Measurements from ENCODE around the gene SPDYE16.
"Not testable (repeated sequence)": the region's sequence is repeated elsewhere in the genome, so short reads cannot be mapped to it uniquely, and the experiment has no call there.

The SPDYE16 gene

GRCh38 chr7:76502224-76502623, 40.9 kb downstream of the SPDYE16 start:
- H3K9me3 ChIP-seq (ENCODE audit: control insufficient read depth in 2 of 2, low read length in 2 of 2); H3K4me1 ChIP-seq (ENCODE audit: control insufficient read depth, insufficient read depth, low read length); H3K9ac ChIP-seq (ENCODE audit: low read length in 2 of 2); H3K36me3 ChIP-seq (ENCODE audit: control insufficient read depth in 2 of 2, insufficient read depth in 2 of 2, low read length in 2 of 2); H3K27me3 ChIP-seq (ENCODE audit: control insufficient read depth in 1 of 2, insufficient read depth in 2 of 2, low read length in 2 of 2); H3K4me3 ChIP-seq (ENCODE audit: low read length in 2 of 2); H3K27ac ChIP-seq (ENCODE audit: low read length): not testable (repeated sequence)

GRCh38 chr7:76499924-76500241, 43.2 kb downstream of the SPDYE16 start:
- H3K27ac ChIP-seq (ENCODE audit: low read length); H3K9ac ChIP-seq (ENCODE audit: low read length in 2 of 2); H3K9me3 ChIP-seq (ENCODE audit: control insufficient read depth in 2 of 2, low read length in 2 of 2); H3K4me1 ChIP-seq (ENCODE audit: control insufficient read depth, insufficient read depth, low read length); H3K27me3 ChIP-seq (ENCODE audit: control insufficient read depth in 1 of 2, insufficient read depth in 2 of 2, low read length in 2 of 2); H3K4me3 ChIP-seq (ENCODE audit: low read length in 2 of 2); H3K36me3 ChIP-seq (ENCODE audit: control insufficient read depth in 2 of 2, insufficient read depth in 2 of 2, low read length in 2 of 2): not testable (repeated sequence)

- H3K4me3 ChIP-seq (ENCODE audit: low read length in 2 of 2); H3K9ac ChIP-seq (ENCODE audit: low read length in 2 of 2); H3K4me1 ChIP-seq (ENCODE audit: control insufficient read depth, insufficient read depth, low read length); H3K36me3 ChIP-seq (ENCODE audit: control insufficient read depth in 2 of 2, insufficient read depth in 2 of 2, low read length in 2 of 2); H3K9me3 ChIP-seq (ENCODE audit: control insufficient read depth in 2 of 2, low read length in 2 of 2); H3K27me3 ChIP-seq (ENCODE audit: control insufficient read depth in 1 of 2, insufficient read depth in 2 of 2, low read length in 2 of 2); H3K27ac ChIP-seq (ENCODE audit: low read length): not testable (repeated sequence)
Observed at GRCh38 chr7:76499201-76499923, 43.7 kb downstream of the SPDYE16 start.

GRCh38 chr7:76498583-76499200, 44.4 kb downstream of the SPDYE16 start:
- not testable (repeated sequence) for H3K27ac ChIP-seq (ENCODE audit: low read length); H3K4me1 ChIP-seq (ENCODE audit: control insufficient read depth, insufficient read depth, low read length); H3K9me3 ChIP-seq (ENCODE audit: control insufficient read depth in 2 of 2, low read length in 2 of 2); H3K27me3 ChIP-seq (ENCODE audit: control insufficient read depth in 1 of 2, insufficient read depth in 2 of 2, low read length in 2 of 2); H3K9ac ChIP-seq (ENCODE audit: low read length in 2 of 2); H3K4me3 ChIP-seq (ENCODE audit: low read length in 2 of 2); H3K36me3 ChIP-seq (ENCODE audit: control insufficient read depth in 2 of 2, insufficient read depth in 2 of 2, low read length in 2 of 2)

GRCh38 chr7:76497918-76498582, 45.0 kb downstream of the SPDYE16 start:
- not testable (repeated sequence) for H3K9me3 ChIP-seq (ENCODE audit: control insufficient read depth in 2 of 2, low read length in 2 of 2); H3K9ac ChIP-seq (ENCODE audit: low read length in 2 of 2); H3K27ac ChIP-seq (ENCODE audit: low read length); H3K27me3 ChIP-seq (ENCODE audit: control insufficient read depth in 1 of 2, insufficient read depth in 2 of 2, low read length in 2 of 2); H3K36me3 ChIP-seq (ENCODE audit: control insufficient read depth in 2 of 2, insufficient read depth in 2 of 2, low read length in 2 of 2); H3K4me3 ChIP-seq (ENCODE audit: low read length in 2 of 2); H3K4me1 ChIP-seq (ENCODE audit: control insufficient read depth, insufficient read depth, low read length)

GRCh38 chr7:76495717-76496116, 47.4 kb downstream of the SPDYE16 start:
- H3K36me3 ChIP-seq (ENCODE audit: control insufficient read depth in 2 of 2, insufficient read depth in 2 of 2, low read length in 2 of 2); H3K4me1 ChIP-seq (ENCODE audit: control insufficient read depth, insufficient read depth, low read length); H3K27me3 ChIP-seq (ENCODE audit: control insufficient read depth in 1 of 2, insufficient read depth in 2 of 2, low read length in 2 of 2); H3K4me3 ChIP-seq (ENCODE audit: low read length in 2 of 2); H3K9me3 ChIP-seq (ENCODE audit: control insufficient read depth in 2 of 2, low read length in 2 of 2); H3K27ac ChIP-seq (ENCODE audit: low read length); H3K9ac ChIP-seq (ENCODE audit: low read length in 2 of 2): not testable (repeated sequence)

- not testable (repeated sequence) for H3K27ac ChIP-seq (ENCODE audit: low read length); H3K4me1 ChIP-seq (ENCODE audit: control insufficient read depth, insufficient read depth, low read length); H3K27me3 ChIP-seq (ENCODE audit: control insufficient read depth in 1 of 2, insufficient read depth in 2 of 2, low read length in 2 of 2); H3K9me3 ChIP-seq (ENCODE audit: control insufficient read depth in 2 of 2, low read length in 2 of 2); H3K4me3 ChIP-seq (ENCODE audit: low read length in 2 of 2); H3K36me3 ChIP-seq (ENCODE audit: control insufficient read depth in 2 of 2, insufficient read depth in 2 of 2, low read length in 2 of 2); H3K9ac ChIP-seq (ENCODE audit: low read length in 2 of 2)
Observed at GRCh38 chr7:76492139-76492538, 51.0 kb downstream of the SPDYE16 start.

- not testable (repeated sequence) for H3K9ac ChIP-seq (ENCODE audit: low read length in 2 of 2); H3K4me3 ChIP-seq (ENCODE audit: low read length in 2 of 2); H3K27me3 ChIP-seq (ENCODE audit: control insufficient read depth in 1 of 2, insufficient read depth in 2 of 2, low read length in 2 of 2); H3K36me3 ChIP-seq (ENCODE audit: control insufficient read depth in 2 of 2, insufficient read depth in 2 of 2, low read length in 2 of 2); H3K9me3 ChIP-seq (ENCODE audit: control insufficient read depth in 2 of 2, low read length in 2 of 2); H3K27ac ChIP-seq (ENCODE audit: low read length); H3K4me1 ChIP-seq (ENCODE audit: control insufficient read depth, insufficient read depth, low read length)
Observed at GRCh38 chr7:76487969-76488368, 55.1 kb downstream of the SPDYE16 start.

- not testable (repeated sequence) for H3K27ac ChIP-seq (ENCODE audit: low read length); H3K9me3 ChIP-seq (ENCODE audit: control insufficient read depth in 2 of 2, low read length in 2 of 2); H3K27me3 ChIP-seq (ENCODE audit: control insufficient read depth in 1 of 2, insufficient read depth in 2 of 2, low read length in 2 of 2); H3K4me3 ChIP-seq (ENCODE audit: low read length in 2 of 2); H3K4me1 ChIP-seq (ENCODE audit: control insufficient read depth, insufficient read depth, low read length); H3K9ac ChIP-seq (ENCODE audit: low read length in 2 of 2); H3K36me3 ChIP-seq (ENCODE audit: control insufficient read depth in 2 of 2, insufficient read depth in 2 of 2, low read length in 2 of 2)
Observed at GRCh38 chr7:76486618-76487017, 56.5 kb downstream of the SPDYE16 start.

- H3K4me3 ChIP-seq (ENCODE audit: low read length in 2 of 2); H3K4me1 ChIP-seq (ENCODE audit: control insufficient read depth, insufficient read depth, low read length); H3K9ac ChIP-seq (ENCODE audit: low read length in 2 of 2); H3K27me3 ChIP-seq (ENCODE audit: control insufficient read depth in 1 of 2, insufficient read depth in 2 of 2, low read length in 2 of 2); H3K9me3 ChIP-seq (ENCODE audit: control insufficient read depth in 2 of 2, low read length in 2 of 2); H3K27ac ChIP-seq (ENCODE audit: low read length); H3K36me3 ChIP-seq (ENCODE audit: control insufficient read depth in 2 of 2, insufficient read depth in 2 of 2, low read length in 2 of 2): not testable (repeated sequence)
Observed at GRCh38 chr7:76485822-76486610, 57.1 kb downstream of the SPDYE16 start.

GRCh38 chr7:76484456-76484855, 58.6 kb downstream of the SPDYE16 start:
- H3K4me1 ChIP-seq (ENCODE audit: control insufficient read depth, insufficient read depth, low read length); H3K9ac ChIP-seq (ENCODE audit: low read length in 2 of 2); H3K4me3 ChIP-seq (ENCODE audit: low read length in 2 of 2); H3K27ac ChIP-seq (ENCODE audit: low read length); H3K36me3 ChIP-seq (ENCODE audit: control insufficient read depth in 2 of 2, insufficient read depth in 2 of 2, low read length in 2 of 2); H3K9me3 ChIP-seq (ENCODE audit: control insufficient read depth in 2 of 2, low read length in 2 of 2); H3K27me3 ChIP-seq (ENCODE audit: control insufficient read depth in 1 of 2, insufficient read depth in 2 of 2, low read length in 2 of 2): not testable (repeated sequence)
